Keratinocyte (primary cell): ENCODE results near the gene DNAH12.

Experiments used
- EZH2 ChIP-seq: IDR thresholded peaks from one replicate; pipeline ENCODE4 v1.6.1; 2012; ENCODE audit warnings: inconsistent platforms, mild to moderate bottlenecking, low read length, moderate library complexity
- TF ChIP-seq, protein P1 (sequence below), 3 experiments: IDR thresholded peaks in 1 of 3; conservative IDR thresholded peaks in 1 of 3; optimal IDR thresholded peaks in 1 of 3; 2 replicates in 2 of 3; 3 replicates in 1 of 3; pipeline versions ENCODE3 to v1.5.1; 2011; ENCODE audit warnings: low read length in 3 of 3, mild to moderate bottlenecking in 3 of 3, moderate library complexity in 2 of 3, control low read depth in 1 of 3, inconsistent platforms in 1 of 3; ENCODE audit not compliant: insufficient read depth in 2 of 3; ENCODE audit errors: extremely low read depth in 1 of 3

DNA sequence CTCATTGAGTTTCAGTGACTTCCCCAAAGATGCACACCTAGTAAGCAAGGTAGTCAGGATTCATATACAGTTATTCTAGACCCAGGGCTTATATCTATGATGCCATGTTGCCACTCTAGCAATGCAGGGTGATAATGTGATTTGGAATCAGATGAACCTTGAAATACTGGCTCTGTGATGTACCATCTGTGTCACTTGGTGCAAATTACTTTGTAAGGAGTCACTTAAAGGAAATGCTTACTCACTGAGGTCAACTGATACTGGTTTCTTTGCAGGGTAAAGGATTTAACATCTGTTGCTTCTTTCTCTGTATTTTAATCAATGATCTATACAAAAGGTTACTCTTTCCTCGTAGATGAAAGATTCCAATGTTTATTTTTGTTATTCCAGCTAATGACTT is 262.4 kb downstream of the DNAH12 start:
- TF ChIP-seq, protein P1, sequence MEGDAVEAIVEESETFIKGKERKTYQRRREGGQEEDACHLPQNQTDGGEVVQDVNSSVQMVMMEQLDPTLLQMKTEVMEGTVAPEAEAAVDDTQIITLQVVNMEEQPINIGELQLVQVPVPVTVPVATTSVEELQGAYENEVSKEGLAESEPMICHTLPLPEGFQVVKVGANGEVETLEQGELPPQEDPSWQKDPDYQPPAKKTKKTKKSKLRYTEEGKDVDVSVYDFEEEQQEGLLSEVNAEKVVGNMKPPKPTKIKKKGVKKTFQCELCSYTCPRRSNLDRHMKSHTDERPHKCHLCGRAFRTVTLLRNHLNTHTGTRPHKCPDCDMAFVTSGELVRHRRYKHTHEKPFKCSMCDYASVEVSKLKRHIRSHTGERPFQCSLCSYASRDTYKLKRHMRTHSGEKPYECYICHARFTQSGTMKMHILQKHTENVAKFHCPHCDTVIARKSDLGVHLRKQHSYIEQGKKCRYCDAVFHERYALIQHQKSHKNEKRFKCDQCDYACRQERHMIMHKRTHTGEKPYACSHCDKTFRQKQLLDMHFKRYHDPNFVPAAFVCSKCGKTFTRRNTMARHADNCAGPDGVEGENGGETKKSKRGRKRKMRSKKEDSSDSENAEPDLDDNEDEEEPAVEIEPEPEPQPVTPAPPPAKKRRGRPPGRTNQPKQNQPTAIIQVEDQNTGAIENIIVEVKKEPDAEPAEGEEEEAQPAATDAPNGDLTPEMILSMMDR (optimal IDR thresholded peaks at IDR 0.05 in 1 of 3, IDR thresholded peaks at IDR 0.05 in 1 of 3, conservative IDR thresholded peaks at IDR 0.05 in 1 of 3; ENCODE audit: extremely low read depth in 1 of 3, insufficient read depth in 2 of 3, low read length in 3 of 3) = no peak
- TF ChIP-seq EZH2 = no peak
